Measurements from ENCODE around the gene MGLL. TPM values are rescaled to one million over a fixed set of nuclear protein-coding genes. Genes with fewer than 3 reads are reported as not detected.

MGLL gene
- total RNA-seq, 1 donor from 2014 or later = 10.3 TPM

DNA sequence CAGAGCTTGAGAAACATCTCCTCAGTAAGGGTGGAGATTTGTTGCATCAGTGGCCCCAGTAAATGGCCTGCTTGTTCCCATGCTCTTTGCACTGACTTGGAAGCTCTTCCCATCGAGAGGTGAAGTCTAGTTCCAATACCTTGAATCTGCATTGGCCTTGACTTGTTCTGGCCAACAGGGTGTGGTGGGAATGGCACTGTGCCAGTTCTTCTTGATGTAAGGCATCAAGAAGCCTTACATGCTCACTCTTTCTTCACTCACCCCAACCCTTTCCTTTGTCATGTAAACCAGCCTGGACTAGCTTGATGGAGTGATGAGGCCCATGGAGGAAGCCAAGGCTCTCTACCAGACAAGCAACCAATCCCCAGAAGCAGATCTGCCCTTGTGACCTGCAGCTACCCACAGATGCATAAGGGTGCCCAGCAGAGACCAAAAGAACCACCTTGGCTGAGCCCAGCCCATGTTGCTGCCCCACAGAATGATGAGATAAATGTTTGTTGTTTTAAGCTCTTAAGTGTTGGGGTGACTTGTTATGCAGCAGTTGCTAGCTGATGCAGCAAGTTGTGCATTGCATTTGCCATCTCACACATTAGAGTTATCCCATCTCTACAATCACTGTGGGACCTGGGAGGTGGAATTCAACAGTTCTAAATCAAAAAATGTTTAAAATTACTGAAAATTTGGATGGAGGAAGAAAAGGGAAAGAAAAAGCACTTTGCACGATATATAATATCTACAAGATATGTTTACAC is 11.1 kb upstream of the MGLL start:
- peaks cover 16% of the 10 kb centered on the region for H3K4me1 Mint-ChIP-seq (ENCODE audit: low read depth, unreplicated experiment)
- peaks cover 13% of the 10 kb centered on the region for H3K9me3 Mint-ChIP-seq (ENCODE audit: unreplicated experiment)
- peaks cover 43% of the 10 kb centered on the region for H3K36me3 Mint-ChIP-seq (ENCODE audit: unreplicated experiment)
- no peak overlapping the region for H3K27ac Mint-ChIP-seq (ENCODE audit: unreplicated experiment)
- DNase-seq = no peak
- no peak overlapping the region for H3K4me3 Mint-ChIP-seq (ENCODE audit: unreplicated experiment)
- TF ChIP-seq, protein P1, sequence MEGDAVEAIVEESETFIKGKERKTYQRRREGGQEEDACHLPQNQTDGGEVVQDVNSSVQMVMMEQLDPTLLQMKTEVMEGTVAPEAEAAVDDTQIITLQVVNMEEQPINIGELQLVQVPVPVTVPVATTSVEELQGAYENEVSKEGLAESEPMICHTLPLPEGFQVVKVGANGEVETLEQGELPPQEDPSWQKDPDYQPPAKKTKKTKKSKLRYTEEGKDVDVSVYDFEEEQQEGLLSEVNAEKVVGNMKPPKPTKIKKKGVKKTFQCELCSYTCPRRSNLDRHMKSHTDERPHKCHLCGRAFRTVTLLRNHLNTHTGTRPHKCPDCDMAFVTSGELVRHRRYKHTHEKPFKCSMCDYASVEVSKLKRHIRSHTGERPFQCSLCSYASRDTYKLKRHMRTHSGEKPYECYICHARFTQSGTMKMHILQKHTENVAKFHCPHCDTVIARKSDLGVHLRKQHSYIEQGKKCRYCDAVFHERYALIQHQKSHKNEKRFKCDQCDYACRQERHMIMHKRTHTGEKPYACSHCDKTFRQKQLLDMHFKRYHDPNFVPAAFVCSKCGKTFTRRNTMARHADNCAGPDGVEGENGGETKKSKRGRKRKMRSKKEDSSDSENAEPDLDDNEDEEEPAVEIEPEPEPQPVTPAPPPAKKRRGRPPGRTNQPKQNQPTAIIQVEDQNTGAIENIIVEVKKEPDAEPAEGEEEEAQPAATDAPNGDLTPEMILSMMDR (IDR thresholded peaks at IDR 0.05; ENCODE audit: partially characterized antibody, unreplicated experiment) = no peak
- H3K27me3 Mint-ChIP-seq (ENCODE audit: unreplicated experiment) = no peaks in the 10 kb centered on the region

GRCh38 chr3:127831723-127832172 is 9.4 kb upstream of the MGLL start:
- peak; percentile 58 for DNase-seq
- peak overlapping the region; percentile 6 for H3K27ac Mint-ChIP-seq (ENCODE audit: unreplicated experiment)
- TF ChIP-seq, protein P1 (IDR thresholded peaks at IDR 0.05; ENCODE audit: partially characterized antibody, unreplicated experiment) = peak; percentile 69

DNA sequence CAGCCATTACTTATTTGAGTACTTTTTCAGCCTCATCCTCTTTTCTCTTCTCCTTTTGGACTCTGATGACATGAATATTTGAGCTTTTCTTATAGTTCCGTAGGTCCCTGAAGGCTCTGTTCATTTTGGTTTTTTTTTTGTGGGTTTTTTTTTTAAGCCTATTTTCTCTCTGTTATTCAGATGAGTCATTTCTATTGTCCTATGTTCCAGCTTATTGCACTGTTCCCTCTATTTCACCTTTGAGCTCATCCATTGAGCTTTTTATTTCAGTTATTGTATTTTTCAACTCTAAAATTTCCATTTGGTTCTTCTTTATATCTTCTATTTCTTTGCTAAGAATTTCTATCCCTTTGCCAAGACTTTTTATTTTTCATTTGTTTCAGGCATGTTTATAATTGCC is 7.2 kb upstream of the MGLL start:
- peaks cover 15% of the 10 kb centered on the region for H3K9me3 Mint-ChIP-seq (ENCODE audit: unreplicated experiment)

More at GRCh38 chr3:127831723-127832172, 9.4 kb upstream of the MGLL start:
- peaks cover 2% of the 10 kb centered on the region for H3K27me3 Mint-ChIP-seq (ENCODE audit: unreplicated experiment)
- H3K4me1 Mint-ChIP-seq (ENCODE audit: low read depth, unreplicated experiment) = peaks cover 4% of the 10 kb centered on the region
- H3K36me3 Mint-ChIP-seq (ENCODE audit: unreplicated experiment) = peaks cover 45% of the 10 kb centered on the region
- H3K4me3 Mint-ChIP-seq (ENCODE audit: unreplicated experiment) = no peak overlapping the region
- peaks cover 13% of the 10 kb centered on the region for H3K9me3 Mint-ChIP-seq (ENCODE audit: unreplicated experiment)

DNA sequence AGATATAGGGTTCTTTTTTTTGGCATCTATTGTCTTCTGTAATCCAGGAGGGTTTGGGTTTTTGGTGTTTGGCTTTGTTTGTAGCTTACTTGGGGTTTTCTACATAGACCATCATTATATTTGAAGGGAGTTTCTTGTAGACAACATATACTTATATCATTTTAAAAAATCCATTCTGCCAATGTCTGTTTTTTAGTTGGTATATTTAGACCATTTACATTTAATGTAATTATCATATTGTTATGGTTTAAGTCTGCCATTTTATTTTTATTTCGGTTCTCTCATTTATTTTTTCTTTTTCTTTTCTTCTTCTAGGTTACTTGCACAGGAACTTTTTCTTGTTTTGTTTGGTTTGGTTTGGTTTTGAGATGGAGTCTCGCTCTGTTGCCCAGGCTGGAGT is 5.5 kb upstream of the MGLL start:
- peaks cover 47% of the 10 kb centered on the region for H3K36me3 Mint-ChIP-seq (ENCODE audit: unreplicated experiment)
- peaks cover 5% of the 10 kb centered on the region for H3K4me1 Mint-ChIP-seq (ENCODE audit: low read depth, unreplicated experiment)
- peaks cover 16% of the 10 kb centered on the region for H3K9me3 Mint-ChIP-seq (ENCODE audit: unreplicated experiment)
- no peak overlapping the region for H3K27ac Mint-ChIP-seq (ENCODE audit: unreplicated experiment)
- TF ChIP-seq, protein P1 (IDR thresholded peaks at IDR 0.05; ENCODE audit: partially characterized antibody, unreplicated experiment) = no peak
- H3K27me3 Mint-ChIP-seq (ENCODE audit: unreplicated experiment) = peaks cover 2% of the 10 kb centered on the region
- H3K4me3 Mint-ChIP-seq (ENCODE audit: unreplicated experiment) = no peak overlapping the region
- no peak for DNase-seq

More for the DNA sequence above, 7.2 kb upstream of the MGLL start:
- H3K27ac Mint-ChIP-seq (ENCODE audit: unreplicated experiment) = no peak overlapping the region
- no peak overlapping the region for H3K4me3 Mint-ChIP-seq (ENCODE audit: unreplicated experiment)
- TF ChIP-seq, protein P1 (IDR thresholded peaks at IDR 0.05; ENCODE audit: partially characterized antibody, unreplicated experiment) = no peak
- H3K36me3 Mint-ChIP-seq (ENCODE audit: unreplicated experiment) = peaks cover 50% of the 10 kb centered on the region
- H3K4me1 Mint-ChIP-seq (ENCODE audit: low read depth, unreplicated experiment) = peaks cover 2% of the 10 kb centered on the region
- H3K27me3 Mint-ChIP-seq (ENCODE audit: unreplicated experiment) = peaks cover 2% of the 10 kb centered on the region
- DNase-seq = no peak

GRCh38 chr3:127825756-127826155 is 3.4 kb upstream of the MGLL start:
- peaks cover 8% of the 10 kb centered on the region for H3K4me1 Mint-ChIP-seq (ENCODE audit: low read depth, unreplicated experiment)
- no peak overlapping the region for H3K4me3 Mint-ChIP-seq (ENCODE audit: unreplicated experiment)
- peaks cover 29% of the 10 kb centered on the region for H3K36me3 Mint-ChIP-seq (ENCODE audit: unreplicated experiment)
- H3K9me3 Mint-ChIP-seq (ENCODE audit: unreplicated experiment) = peaks cover 10% of the 10 kb centered on the region
- TF ChIP-seq, protein P1 (IDR thresholded peaks at IDR 0.05; ENCODE audit: partially characterized antibody, unreplicated experiment) = no peak
- H3K27ac Mint-ChIP-seq (ENCODE audit: unreplicated experiment) = no peak overlapping the region
- peaks cover 7% of the 10 kb centered on the region for H3K27me3 Mint-ChIP-seq (ENCODE audit: unreplicated experiment)
- DNase-seq = no peak

Measured in glutamatergic neuron (in vitro differentiated cells).